ENCODE data around the gene PFKFB3. TPM values are rescaled to one million over a fixed set of nuclear protein-coding genes. Genes with fewer than 3 reads are reported as not detected.

Gene PFKFB3
- total and polyA plus RNA-seq, 8 donors = 10.0 to 28.4 (median 17.8) TPM

DNA sequence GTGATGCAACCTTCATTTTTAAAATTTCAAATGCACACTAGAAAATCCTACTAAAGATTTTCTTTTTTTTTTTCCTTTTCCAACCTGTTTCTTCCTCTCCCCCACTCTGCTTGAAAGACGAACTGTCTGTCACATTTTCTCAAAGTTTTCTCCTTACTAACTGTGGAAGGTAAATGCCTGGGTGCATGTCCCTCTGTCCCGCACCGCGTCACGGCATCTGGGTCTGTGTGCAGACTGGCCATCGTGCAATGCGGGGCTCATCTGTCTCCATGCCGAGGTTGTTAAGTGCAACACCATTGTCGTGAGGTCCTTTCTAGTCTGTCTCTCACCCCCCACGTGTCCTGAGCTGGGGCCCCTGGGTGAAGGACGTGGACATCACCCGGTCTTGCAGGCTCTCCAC lies 28.4 kb downstream of the PFKFB3 start:
- TF ChIP-seq, protein P1, sequence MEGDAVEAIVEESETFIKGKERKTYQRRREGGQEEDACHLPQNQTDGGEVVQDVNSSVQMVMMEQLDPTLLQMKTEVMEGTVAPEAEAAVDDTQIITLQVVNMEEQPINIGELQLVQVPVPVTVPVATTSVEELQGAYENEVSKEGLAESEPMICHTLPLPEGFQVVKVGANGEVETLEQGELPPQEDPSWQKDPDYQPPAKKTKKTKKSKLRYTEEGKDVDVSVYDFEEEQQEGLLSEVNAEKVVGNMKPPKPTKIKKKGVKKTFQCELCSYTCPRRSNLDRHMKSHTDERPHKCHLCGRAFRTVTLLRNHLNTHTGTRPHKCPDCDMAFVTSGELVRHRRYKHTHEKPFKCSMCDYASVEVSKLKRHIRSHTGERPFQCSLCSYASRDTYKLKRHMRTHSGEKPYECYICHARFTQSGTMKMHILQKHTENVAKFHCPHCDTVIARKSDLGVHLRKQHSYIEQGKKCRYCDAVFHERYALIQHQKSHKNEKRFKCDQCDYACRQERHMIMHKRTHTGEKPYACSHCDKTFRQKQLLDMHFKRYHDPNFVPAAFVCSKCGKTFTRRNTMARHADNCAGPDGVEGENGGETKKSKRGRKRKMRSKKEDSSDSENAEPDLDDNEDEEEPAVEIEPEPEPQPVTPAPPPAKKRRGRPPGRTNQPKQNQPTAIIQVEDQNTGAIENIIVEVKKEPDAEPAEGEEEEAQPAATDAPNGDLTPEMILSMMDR (IDR thresholded peaks at IDR 0.05) = no peak
- no peak for FAIRE-seq
- Histone ChIP-seq H3K27me3 (no peaks in the 10 kb centered on the region), H3K4me3 (no peak overlapping the region), H3K9me3 (no peaks in the 10 kb centered on the region), H3K36me3 (peaks cover 0 to 63% (median 5%) of the 10 kb centered on the region in 3 donors), H3K4me1 (no peaks in the 10 kb centered on the region), H3K27ac (no peak overlapping the region)
- no peak for ATAC-seq
- 91% methylated on average over 12 of the region's 12 CpGs for WGBS, 2 donors
- no peak for DNase-seq
- intact Hi-C loops (cut with DNase I) = no loop called here

DNA sequence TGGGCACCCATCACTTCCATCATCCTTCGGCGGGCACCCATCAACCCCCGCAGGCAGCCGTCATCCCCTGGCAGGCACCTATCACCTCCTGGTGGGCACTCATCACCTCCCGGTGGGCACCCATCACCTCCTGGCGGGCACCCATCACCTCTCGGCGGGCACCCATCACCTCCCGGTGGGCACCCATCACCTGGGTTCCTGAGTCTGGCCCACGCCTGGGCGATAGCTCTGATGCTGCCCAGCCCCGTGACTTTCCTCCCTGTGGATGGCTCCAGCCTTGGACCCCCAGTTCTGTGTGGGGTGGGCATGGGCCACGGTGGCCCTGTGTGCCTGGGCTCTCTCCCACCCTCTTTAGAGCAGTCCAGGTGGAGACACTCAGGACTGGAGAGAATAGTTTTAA lies 29.0 kb downstream of the PFKFB3 start:
- FAIRE-seq (no peak), ATAC-seq (no peak), DNase-seq (no peak)
- Histone ChIP-seq H3K9me3 (no peaks in the 10 kb centered on the region), H3K27ac (no peak overlapping the region), H3K4me3 (no peak overlapping the region), H3K36me3 (peaks cover 0 to 57% (median 5%) of the 10 kb centered on the region in 3 donors), H3K27me3 (no peaks in the 10 kb centered on the region), H3K4me1 (no peaks in the 10 kb centered on the region)
- intact Hi-C loops (cut with DNase I) = no loop called here
- 83 to 84% methylated on average over 11 to 13 of the region's 13 CpGs for WGBS, 2 donors
- TF ChIP-seq, protein P1 (IDR thresholded peaks at IDR 0.05) = no peak

DNA sequence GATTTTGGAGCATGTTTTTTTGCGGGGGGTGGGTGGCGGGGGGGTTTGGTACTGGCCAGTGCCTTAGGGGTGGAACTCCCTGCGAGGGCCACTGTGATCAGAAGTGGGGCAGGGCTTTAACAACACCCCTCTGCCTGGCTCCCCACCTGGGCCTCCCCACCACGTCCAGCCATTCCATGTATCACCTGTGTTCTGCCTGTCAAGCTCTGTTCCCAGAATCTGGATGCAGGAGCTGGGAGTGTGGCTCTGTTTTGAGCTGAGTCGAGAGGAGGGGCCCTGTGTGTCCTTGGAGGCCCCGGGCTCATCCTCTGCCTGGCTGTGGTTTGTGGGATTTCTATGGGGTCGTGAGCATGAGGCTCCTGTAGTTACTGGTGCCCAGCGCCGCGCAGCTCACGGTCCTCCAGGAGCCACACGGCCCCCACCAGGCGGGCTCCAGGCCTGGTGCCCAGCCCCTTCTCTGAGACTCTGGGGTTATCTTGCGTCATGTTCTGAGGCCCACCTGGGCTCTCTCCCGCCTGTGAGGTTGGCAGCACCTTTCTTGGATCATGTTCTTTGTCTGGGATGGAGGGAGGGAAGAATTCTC lies 29.6 kb downstream of the PFKFB3 start:
- Histone ChIP-seq H3K27ac (no peak overlapping the region), H3K9me3 (no peaks in the 10 kb centered on the region), H3K4me1 (no peaks in the 10 kb centered on the region), H3K4me3 (no peak overlapping the region), H3K36me3 (peaks cover 0 to 51% (median 5%) of the 10 kb centered on the region in 3 donors), H3K27me3 (no peaks in the 10 kb centered on the region)
- ATAC-seq (no peak), FAIRE-seq (no peak), DNase-seq (no peak)
- intact Hi-C loops (cut with DNase I) = no loop called here
- TF ChIP-seq, protein P1 (IDR thresholded peaks at IDR 0.05) = no peak
- WGBS, 2 donors = 88 to 89% methylated on average over 14 to 15 of the region's 15 CpGs

DNA sequence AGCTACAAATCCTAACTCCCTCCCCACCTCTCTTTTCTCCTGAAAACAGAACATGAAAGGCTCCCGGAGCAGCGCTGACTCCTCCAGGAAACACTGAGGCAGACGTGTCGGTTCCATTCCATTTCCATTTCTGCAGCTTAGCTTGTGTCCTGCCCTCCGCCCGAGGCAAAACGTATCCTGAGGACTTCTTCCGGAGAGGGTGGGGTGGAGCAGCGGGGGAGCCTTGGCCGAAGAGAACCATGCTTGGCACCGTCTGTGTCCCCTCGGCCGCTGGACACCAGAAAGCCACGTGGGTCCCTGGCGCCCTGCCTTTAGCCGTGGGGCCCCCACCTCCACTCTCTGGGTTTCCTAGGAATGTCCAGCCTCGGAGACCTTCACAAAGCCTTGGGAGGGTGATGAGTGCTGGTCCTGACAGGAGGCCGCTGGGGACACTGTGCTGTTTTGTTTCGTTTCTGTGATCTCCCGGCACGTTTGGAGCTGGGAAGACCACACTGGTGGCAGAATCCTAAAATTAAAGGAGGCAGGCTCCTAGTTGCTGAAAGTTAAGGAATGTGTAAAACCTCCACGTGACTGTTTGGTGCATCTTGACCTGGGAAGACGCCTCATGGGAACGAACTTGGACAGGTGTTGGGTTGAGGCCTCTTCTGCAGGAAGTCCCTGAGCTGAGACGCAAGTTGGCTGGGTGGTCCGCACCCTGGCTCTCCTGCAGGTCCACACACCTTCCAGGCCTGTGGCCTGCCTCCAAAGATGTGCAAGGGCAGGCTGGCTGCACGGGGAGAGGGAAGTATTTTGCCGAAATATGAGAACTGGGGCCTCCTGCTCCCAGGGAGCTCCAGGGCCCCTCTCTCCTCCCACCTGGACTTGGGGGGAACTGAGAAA lies 30.4 kb downstream of the PFKFB3 start:
- no peak overlapping the region for H3K4me3 ChIP-seq
- ATAC-seq = no peak
- no peak overlapping the region for H3K27ac ChIP-seq
- 87 to 91% methylated on average over 28 of the region's 28 CpGs for WGBS, 2 donors
- TF ChIP-seq, protein P1 (IDR thresholded peaks at IDR 0.05) = no peak
- intact Hi-C loops (cut with DNase I) = no loop called here
- H3K27me3 ChIP-seq = no peaks in the 10 kb centered on the region
- no peak for DNase-seq
- peaks cover 0 to 48% (median 5%) of the 10 kb centered on the region in 3 donors for H3K36me3 ChIP-seq
- H3K9me3 ChIP-seq = no peaks in the 10 kb centered on the region
- FAIRE-seq = no peak
- H3K4me1 ChIP-seq = no peaks in the 10 kb centered on the region
